Upper lobe of left lung (tissue), 6 donors: ENCODE measurements around the gene RASAL1. TPM values are rescaled to one million over a fixed set of nuclear protein-coding genes. Genes with fewer than 3 reads are reported as not detected.
"Not testable (repeated sequence)": the region's sequence is repeated elsewhere in the genome, so short reads cannot be mapped to it uniquely, and the experiment has no call there.

Experiments used
- ATAC-seq, 2 donors: fragments of 200-7000 bp; cut with Tn5 transposase; one replicate each; pipeline ENCODE4 v1.9.1; 2022; ENCODE audit warnings: mild to moderate bottlenecking in 2 of 2, moderate library complexity in 2 of 2; ENCODE audit not compliant: low FRiP score in 2 of 2
- DNase-seq, 2 donors: peaks; one replicate each; pipeline ENCODE4 v3.0.0-alpha.2; 2019 to 2020
- H3K27ac ChIP-seq, 4 donors: fragments of 200-600 bp; sonication (generic); one replicate each; pipeline ENCODE4 v1.5.1; 2016 to 2019
- H3K27me3 ChIP-seq, 4 donors: fragments of 200-600 bp; sonication (generic); one replicate each; pipeline ENCODE4 v1.5.1; 2017 to 2019
- H3K36me3 ChIP-seq, 4 donors: fragments of 200-600 bp; sonication (generic); one replicate each; pipeline ENCODE4 v1.5.1; 2016 to 2019
- H3K4me1 ChIP-seq, 4 donors: fragments of 200-600 bp; sonication (generic); one replicate each; pipeline ENCODE4 v1.5.1; 2018 to 2019
- H3K4me3 ChIP-seq, 4 donors: fragments of 200-600 bp; sonication (generic); one replicate each; pipeline ENCODE4 v1.5.1; 2017 to 2019; ENCODE audit warnings: mild to moderate bottlenecking in 2 of 4, moderate library complexity in 1 of 4
- H3K9me3 ChIP-seq, 4 donors: fragments of 200-600 bp; sonication (generic); one replicate each; pipeline ENCODE4 v1.5.1; 2018 to 2019
- CTCF ChIP-seq, 6 experiments: fragments of 450-650 bp in 4 of 6; fragments of 200-600 bp in 2 of 6; sonication (generic) in 2 of 6; IDR thresholded peaks; one replicate each; pipeline ENCODE4 v1.5.1; 2016 to 2019; ENCODE audit warnings: antibody characterized with exemption in 6 of 6
- EP300 ChIP-seq, 4 donors: sonication (generic); formaldehyde crosslinking; IDR thresholded peaks; one replicate each; pipeline ENCODE4 v1.5.1; 2017; ENCODE audit warnings: antibody characterized with exemption in 4 of 4, control low read depth in 2 of 4
- POLR2A ChIP-seq, 4 donors: fragments of 450-650 bp; IDR thresholded peaks; one replicate each; pipeline ENCODE4 v1.5.1; 2016 to 2017; ENCODE audit warnings: antibody characterized with exemption in 4 of 4, mild to moderate bottlenecking in 2 of 4
- POLR2AphosphoS5 ChIP-seq, 2 donors: sonication (generic); formaldehyde crosslinking; IDR thresholded peaks; one replicate each; pipeline ENCODE4 v1.5.1; 2017; ENCODE audit warnings: antibody characterized with exemption in 2 of 2
- WGBS, 2 donors: methylation state at CpG; one replicate each; pipeline ENCODE4 v1.1.5; 2017 to 2018; 5-methylcytosine and 5-hydroxymethylcytosine counted together
- total RNA-seq, 6 donors: library from RNA; depleted of rRNA in 4 of 6; stranded (reverse); fragments of >200 nt in 4 of 6; gene quantifications; one replicate each; pipeline versions ENCODE4 v1.1.0 to v1.2.1, GENCODE V29; 2016 to 2021
- donor health status: DM: no; HTN: no; CAD: no; lungs with moderate emphysema.
- donor health status: DM: no; HTN: yes; CAD: no; lungs with severe emphysema.

RASAL1 gene
- total RNA-seq, 6 donors from 2014 or later = 0.27 to 4.2 (median 0.60) TPM; not detected in 3

GRCh38 chr12:113120670-113121370 is 14.7 kb downstream of the RASAL1 start:
- no peaks in the 10 kb centered on the region for H3K4me1 ChIP-seq
- ATAC-seq (no peak), DNase-seq (no peak)
- no peak overlapping the region for H3K4me3 ChIP-seq
- H3K9me3 ChIP-seq = peaks cover 0 to 9% (median 4%) of the 10 kb centered on the region in 4 donors
- no peak overlapping the region for H3K27ac ChIP-seq
- no peaks in the 10 kb centered on the region for H3K27me3 ChIP-seq
- no peaks in the 10 kb centered on the region for H3K36me3 ChIP-seq
- 78 to 86% methylated on average over 3 of the region's 3 CpGs for WGBS, 2 donors
- TF ChIP-seq CTCF (IDR thresholded peaks at IDR 0.05) (no peak), POLR2AphosphoS5 (IDR thresholded peaks at IDR 0.05) (no peak), EP300 (IDR thresholded peaks at IDR 0.05) (no peak), POLR2A (IDR thresholded peaks at IDR 0.05) (no peak)

DNA sequence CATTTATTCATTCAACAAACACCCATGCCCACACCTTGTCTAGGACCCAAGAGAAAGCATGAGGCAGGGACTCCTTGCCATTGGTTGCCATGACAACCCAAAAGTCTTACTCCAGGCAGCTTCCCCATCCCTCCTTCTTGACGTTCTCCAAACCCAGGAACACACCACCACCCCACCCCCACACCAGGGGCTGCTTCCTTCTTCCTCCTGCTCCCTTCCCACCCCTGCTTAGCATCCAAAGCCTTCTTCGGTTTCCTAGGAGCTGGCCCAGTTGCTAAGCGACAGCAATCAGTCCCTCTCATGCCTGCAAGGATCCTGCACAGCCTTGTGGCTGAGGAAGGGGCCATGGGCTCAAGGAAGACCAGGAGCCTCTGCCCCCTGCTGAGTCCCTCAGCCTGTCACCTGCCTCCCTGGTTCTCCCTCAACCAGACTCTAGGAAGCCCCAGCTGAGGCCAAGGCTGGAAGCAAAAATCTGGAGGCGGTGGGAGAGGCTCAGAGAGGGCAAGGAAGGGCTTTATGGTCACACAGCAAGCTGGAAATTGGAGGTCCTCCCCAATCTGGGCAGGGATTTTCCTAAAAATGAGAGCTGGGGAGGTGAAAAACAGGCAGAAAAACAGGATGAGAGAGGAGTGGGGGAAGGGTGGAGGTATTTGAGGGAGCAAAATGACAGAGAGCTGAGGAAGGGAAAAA is 15.4 kb downstream of the RASAL1 start:
- ATAC-seq = no peak
- 37 to 43% methylated on average over 4 of the region's 4 CpGs for whole genome bisulfite sequencing, 2 donors
- H3K9me3 ChIP-seq = peaks cover 0 to 9% (median 4%) of the 10 kb centered on the region in 4 donors

DNA sequence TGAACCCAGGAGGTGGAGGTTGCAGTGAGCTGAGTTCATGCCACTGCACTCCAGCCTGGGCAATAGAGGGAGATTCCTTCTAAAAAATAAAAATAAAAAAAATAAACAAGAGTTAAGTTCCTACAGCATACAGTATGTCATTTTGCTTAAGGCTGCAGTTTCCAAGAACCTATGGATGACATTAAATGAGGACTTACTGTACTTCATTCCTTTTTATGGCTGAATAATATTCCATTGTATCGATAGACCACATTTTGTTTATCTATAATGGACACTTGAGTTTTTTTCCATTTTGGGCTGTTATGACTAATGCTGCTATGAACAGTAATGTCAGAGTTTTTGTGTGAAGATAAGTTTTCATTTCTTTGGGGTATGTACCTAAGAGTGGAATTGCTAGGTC is 17.4 kb downstream of the RASAL1 start:
- no peaks in the 10 kb centered on the region for H3K27me3 ChIP-seq
- no peak for TF ChIP-seq CTCF (IDR thresholded peaks at IDR 0.05)
- no peak for TF ChIP-seq POLR2A (IDR thresholded peaks at IDR 0.05)
- no peak for TF ChIP-seq EP300 (IDR thresholded peaks at IDR 0.05)
- TF ChIP-seq POLR2AphosphoS5 (IDR thresholded peaks at IDR 0.05) = no peak
- no peaks in the 10 kb centered on the region for H3K4me1 ChIP-seq
- 100% methylated on average over 1 of the region's 1 CpG for WGBS, 2 donors
- DNase-seq (no peak), ATAC-seq (no peak)
- H3K36me3 ChIP-seq = no peaks in the 10 kb centered on the region
- no peak overlapping the region for H3K27ac ChIP-seq
- peaks cover 0 to 5% (median 2%) of the 10 kb centered on the region in 4 donors for H3K9me3 ChIP-seq
- no peak overlapping the region for H3K4me3 ChIP-seq

More for the DNA sequence above, 15.4 kb downstream of the RASAL1 start:
- no peak for DNase-seq
- Histone ChIP-seq H3K27me3 (no peaks in the 10 kb centered on the region), H3K36me3 (no peaks in the 10 kb centered on the region), H3K4me3 (no peak overlapping the region), H3K27ac (no peak overlapping the region), H3K4me1 (no peaks in the 10 kb centered on the region)
- no peak for TF ChIP-seq EP300 (IDR thresholded peaks at IDR 0.05)
- no peak for TF ChIP-seq POLR2A (IDR thresholded peaks at IDR 0.05)

- not testable (repeated sequence) for H3K9me3 ChIP-seq, H3K36me3 ChIP-seq, H3K27me3 ChIP-seq, ATAC-seq, H3K4me1 ChIP-seq, H3K4me3 ChIP-seq, H3K27ac ChIP-seq, DNase-seq
- 73 to 74% methylated on average over 8 of the region's 8 CpGs for WGBS, 2 donors
Observed at GRCh38 chr12:113117684-113118083, 17.9 kb downstream of the RASAL1 start.

DNA sequence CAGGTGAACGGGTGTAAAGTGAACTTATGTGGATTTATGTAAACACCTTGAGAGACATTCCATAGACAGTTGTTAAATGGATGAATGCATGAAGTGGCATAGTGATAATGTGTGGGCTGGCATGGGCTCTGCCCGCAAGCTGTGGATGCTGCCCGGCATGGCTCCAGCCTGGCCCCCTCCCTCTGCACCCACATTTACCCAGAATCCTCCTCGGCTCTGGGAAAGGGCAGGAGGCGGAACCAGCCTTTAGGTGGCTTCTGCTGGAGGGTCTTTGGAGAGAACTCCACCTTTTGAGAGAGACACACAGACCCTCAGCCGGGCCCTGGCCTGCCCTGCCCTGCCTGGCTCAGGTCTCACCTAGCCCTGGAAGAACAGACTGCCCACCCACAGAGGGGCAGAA is 18.7 kb downstream of the RASAL1 start:
- TF ChIP-seq CTCF (IDR thresholded peaks at IDR 0.05) (no peak), EP300 (IDR thresholded peaks at IDR 0.05) (no peak), POLR2AphosphoS5 (IDR thresholded peaks at IDR 0.05) (no peak), POLR2A (IDR thresholded peaks at IDR 0.05) (no peak)
- H3K4me1 ChIP-seq = no peaks in the 10 kb centered on the region
- DNase-seq (no peak), ATAC-seq (no peak)
- no peak overlapping the region for H3K4me3 ChIP-seq
- H3K9me3 ChIP-seq = no peaks in the 10 kb centered on the region
- no peaks in the 10 kb centered on the region for H3K36me3 ChIP-seq
- no peaks in the 10 kb centered on the region for H3K27me3 ChIP-seq
- H3K27ac ChIP-seq = no peak overlapping the region
- WGBS, 2 donors = 49 to 64% methylated on average over 6 of the region's 6 CpGs
